Activated CD8-positive, alpha-beta memory T cell treated with anti-CD3 and anti-CD28 coated beads for 36 hours (primary cell): ENCODE data around the gene RPL26. TPM values are rescaled to one million over a fixed set of nuclear protein-coding genes. Genes with fewer than 3 reads are reported as not detected.

Source experiments
- CTCF ChIA-PET: fragments of 350-600 bp; sonication (Branson Sonifier 250); formaldehyde crosslinking; loops from one replicate; lab custom pipeline; 2021; ENCODE audit warnings: antibody characterized with exemption; lab: Charles Lee
- POLR2A ChIA-PET: fragments of 350-600 bp; sonication (Branson Sonifier 250); formaldehyde crosslinking; loops from one replicate; lab custom pipeline; 2021; ENCODE audit warnings: antibody characterized with exemption; lab: Charles Lee
- total RNA-seq, 2 experiments: library from RNA; stranded (reverse); gene quantifications; one replicate each; pipeline ENCODE4 v1.2.3, GENCODE V29; 2021

RPL26 gene
- total RNA-seq, result 1,000 to 10,000 TPM; 2,480 to 2,528 TPM

DNA sequence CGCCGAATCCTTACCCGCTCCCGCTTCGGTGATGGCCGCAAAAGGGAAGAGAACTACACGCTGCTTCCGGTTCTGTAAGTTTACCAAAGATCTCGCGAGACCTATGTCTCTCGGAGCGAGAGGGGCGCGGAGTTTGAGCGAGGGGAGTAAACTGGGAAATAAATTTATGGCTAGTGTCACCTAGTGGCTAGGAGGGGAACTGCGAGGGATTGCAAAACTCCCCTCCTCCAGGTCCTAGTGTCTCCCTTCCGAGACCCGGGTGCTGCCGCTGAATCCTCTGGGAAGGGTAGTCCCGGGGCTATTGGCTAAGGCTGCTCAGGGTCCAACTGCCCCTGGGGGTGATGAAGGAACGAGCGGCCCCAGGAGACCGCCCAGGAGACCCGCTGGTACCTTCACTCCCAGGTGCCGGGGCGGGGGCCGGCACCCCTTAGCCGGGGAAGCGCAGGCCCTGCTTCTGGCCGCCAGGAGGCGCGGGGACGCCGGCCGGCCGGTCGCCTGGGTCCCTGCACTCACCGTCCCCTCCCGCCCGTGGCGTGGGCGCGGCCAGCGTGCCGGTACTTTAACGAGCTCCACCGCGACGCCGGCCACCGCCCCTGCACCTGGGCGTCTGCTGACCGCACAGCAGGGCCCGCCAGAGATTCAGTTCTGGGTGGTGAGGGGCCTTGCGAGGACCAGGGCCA, at the start of gene RPL26:
Gene RPL26 (minus strand): TSS at position 51 of the 680 bp plus-strand sequence. CDS start 883 bp downstream, outside the sequence.
- CTCF ChIA-PET, result interaction anchor here (0.6 to 1.3 kb wide), 16 partner anchors 11 to 615 kb away, joined by 3 to 10 read pairs (median 3); partner anchors contain the start of genes CCDC42 and SLC25A35
- POLR2A ChIA-PET, result interaction anchor here (0.7 to 1.2 kb wide), 3 partner anchors 52 to 363 kb away, joined by 3 to 5 read pairs (median 3); partner anchors contain the start of gene NDEL1

DNA sequence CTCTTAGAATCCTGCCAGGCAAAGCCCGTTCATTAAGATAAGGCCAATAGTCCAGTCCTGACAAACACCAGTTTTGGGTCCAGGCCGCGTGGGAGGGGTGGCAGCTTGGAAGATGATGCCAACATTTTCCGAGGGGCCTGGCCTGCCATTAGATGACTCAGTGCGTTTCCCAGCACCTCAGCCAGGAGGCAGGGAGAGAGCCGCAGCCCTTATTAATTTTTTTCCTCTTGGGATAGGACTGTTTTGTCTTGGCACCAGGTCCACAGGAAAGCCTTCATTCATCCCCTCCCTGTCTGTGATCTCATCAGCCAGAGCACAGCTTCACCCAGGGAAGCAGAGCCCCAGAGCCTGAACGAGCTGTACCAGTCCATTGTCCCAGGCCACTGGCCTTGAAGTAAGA, 48.0 kb upstream of the RPL26 start:
- CTCF ChIA-PET, result no interaction called here
- POLR2A ChIA-PET, result interaction anchor here (0.6 kb wide), 1 partner anchor 184 kb away, joined by 4 read pairs; no protein-coding TSS in a partner anchor

DNA sequence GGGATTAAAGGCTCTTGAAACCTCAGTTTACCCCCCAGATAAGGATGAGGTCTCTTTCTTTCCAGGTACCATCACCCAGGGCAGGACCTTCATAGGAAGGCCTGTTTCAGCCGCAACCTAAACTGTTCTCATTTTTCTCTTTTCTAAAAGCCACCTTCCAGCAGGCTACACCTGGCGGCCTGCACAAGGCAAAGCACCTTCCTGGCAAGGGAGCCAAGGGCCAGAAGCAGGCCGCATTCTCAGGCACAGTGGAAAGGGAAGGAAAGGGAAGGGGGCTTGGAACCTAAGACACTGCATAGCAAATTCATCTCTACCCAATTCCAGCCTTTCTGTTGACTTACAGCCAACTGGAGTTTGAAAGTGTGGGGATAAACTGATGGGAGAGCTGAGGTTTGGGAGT, 43.8 kb upstream of the RPL26 start:
- ChIA-PET CTCF (no interaction called here), POLR2A (no interaction called here)

DNA sequence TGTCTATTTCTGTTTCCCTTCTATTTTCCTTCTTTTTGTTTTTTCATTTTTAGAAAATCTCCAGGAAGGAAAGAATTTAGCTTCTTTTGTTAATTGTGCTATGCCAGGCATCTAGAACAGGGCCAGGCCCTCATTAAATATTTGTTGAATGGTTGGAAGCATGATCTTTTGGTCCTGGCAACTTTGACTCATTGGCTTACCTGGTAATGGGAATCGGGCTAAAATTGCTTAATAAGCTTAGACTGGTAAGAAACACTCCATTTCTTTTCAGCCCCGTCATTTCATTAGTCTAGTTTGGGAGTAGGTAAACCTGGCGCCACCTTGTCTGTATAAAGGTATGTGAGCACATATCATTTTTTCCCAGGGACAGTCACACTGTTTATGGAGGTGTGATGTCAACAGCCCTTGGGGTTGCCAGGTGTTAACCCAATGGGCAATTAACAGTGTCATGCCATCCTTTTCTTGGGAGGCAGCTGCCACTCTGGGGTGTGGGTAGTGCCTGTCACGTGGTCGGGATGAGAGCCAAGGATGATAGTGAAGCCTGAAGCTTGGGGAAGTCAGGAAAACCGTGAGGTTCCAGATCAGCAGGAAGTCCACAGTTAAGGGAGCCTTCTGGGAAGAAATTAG, 43.2 kb upstream of the RPL26 start:
- POLR2A ChIA-PET, result no interaction called here
- CTCF ChIA-PET, result interaction anchor here (0.6 kb wide), 1 partner anchor 20 kb away, joined by 3 read pairs; no protein-coding TSS in a partner anchor

DNA sequence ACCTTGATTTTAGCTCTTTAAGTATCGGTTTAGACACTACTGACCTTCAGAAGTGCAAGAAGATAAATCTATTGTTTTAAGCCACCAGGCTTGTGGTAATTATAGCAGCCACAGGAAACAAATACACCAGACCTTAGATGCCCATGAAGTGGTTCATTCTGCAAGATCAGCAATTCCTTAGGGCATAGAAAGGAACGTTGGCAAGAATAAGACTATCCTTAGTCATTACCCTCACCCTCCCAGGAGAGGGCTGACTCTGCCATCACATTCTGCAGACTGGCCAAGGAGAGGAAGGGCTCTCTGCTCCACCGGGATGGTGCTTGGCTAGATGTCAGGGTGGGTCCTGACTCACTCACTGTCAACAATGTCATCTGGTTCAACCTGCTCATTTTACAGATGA, 38.6 kb upstream of the RPL26 start:
- ChIA-PET CTCF (interaction anchor here (1.0 kb wide), 1 partner anchor 11 kb away, joined by 4 read pairs; no protein-coding TSS in a partner anchor), POLR2A (no interaction called here)

DNA sequence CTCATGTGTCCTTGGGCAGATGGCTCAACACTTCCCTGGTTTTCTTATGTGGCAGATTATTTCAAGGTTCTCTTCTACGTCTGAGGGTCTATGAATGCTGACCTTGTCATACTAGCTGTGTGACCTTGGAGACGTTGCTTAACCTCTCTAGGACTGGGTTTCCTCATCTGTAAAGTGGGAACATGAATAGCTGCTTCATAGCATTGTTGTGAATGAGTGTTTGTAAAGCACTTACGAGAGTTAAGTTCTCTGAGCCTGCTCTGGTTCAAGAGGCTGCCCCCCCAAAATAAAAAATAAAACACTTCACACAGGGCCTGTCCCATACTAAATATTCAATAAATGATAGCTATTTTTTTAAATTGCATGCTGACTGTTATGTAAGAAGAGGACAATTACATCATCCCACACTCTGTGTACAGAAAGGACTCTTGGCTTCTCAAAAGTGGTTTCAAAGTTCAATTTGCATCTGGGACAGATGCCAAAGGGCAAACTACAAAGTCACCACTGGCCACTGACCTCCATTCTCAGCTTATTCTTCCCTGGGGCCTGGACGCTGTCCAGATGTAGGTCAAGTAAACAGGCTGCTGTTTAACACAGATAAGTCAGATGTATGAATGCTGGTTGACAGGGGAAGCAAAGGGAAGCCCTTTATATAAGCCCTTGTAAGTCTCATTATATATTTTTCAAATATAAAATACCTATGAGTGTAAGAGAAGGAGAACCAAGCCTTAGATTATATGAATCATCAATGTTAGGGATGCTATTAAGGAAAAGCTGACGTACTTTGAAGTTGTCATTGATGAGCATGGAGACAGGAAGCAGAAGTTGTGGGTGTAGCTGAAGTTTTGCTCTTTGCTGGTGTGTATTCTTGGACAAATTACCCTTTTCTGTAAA, 37.3 kb upstream of the RPL26 start:
- ChIA-PET POLR2A (no interaction called here), CTCF (interaction anchor here (1.0 kb wide), 1 partner anchor 10 kb away, joined by 4 read pairs; no protein-coding TSS in a partner anchor)

DNA sequence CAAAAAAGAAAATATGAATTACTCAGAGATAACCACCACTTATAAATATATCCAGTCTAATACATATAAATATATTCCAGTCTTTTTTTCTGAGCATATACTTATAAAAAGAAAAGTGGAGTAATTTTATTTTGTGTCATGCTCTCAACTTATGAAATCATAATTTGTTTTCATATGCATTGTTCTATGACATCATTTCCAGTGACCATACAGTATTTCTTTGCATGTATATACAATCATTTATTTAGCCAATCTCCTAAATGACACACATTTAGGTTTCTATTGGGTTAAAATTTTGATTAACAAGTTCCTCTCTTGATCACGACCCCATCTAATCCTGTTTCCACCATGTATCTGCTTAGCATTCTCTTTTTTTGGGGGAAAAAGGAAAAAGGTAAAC, 36.3 kb upstream of the RPL26 start:
- ChIA-PET POLR2A (no interaction called here), CTCF (no interaction called here)

DNA sequence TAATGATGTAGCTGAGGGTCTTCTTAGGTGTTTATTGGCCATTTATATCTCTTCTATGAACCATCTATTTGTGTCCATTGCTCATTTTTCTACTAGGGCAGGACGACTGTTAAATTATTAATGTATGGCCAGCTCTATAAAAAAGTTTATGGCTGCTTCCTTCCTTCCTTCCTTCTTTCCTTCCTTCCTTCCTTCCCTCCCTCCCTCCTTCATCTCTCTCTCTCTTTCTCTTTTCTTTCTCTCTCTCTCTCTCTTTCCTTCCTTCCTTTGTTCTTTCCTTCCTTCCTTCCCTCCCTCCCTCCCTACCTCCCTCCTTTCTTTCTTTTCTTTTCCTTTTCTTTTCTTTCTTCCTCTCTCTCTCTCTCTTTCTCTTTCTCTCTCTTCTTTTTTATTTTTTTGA, 35.5 kb upstream of the RPL26 start:
- ChIA-PET POLR2A (no interaction called here), CTCF (no interaction called here)

DNA sequence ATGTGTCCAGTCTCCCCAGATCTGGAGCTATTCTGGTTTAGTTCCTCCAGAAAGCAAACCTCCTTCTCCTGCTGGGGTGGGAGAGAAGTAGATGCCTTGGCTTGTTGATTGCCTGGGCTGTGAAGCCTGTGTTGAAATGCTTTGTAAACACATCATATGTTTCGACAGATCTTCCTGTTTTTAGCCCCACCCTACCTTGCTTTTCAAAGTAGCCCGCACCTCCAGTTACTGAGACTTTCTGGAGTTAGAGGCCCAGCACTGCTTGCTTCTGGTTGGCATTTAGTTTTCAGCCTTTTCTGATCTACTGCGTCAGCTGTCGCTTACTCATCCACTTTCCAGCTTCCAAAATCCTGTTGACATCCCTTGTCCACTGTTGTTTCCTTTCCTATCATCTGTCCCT, 34.8 kb upstream of the RPL26 start:
- CTCF ChIA-PET, result no interaction called here

DNA sequence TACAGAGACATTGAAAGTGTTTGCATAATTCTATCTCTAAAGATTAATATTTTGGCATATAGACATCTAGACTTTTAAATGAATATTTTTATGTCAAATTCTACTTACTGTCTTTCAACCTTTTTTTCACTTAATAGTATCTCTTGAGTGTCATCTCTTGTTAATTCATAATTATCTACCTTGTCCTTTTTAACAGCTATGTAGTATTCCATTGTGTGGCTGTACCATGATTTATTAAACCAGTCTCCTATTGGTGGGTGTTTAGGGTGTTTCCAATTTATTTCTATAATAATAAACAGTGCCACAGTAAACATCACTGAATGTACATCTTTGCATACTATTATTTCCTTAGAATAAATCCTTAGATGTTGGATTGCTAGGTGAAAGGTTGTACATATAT, 30.9 kb upstream of the RPL26 start:
- ChIA-PET CTCF (interaction anchor here (1.0 kb wide), 1 partner anchor 20 kb away, joined by 3 read pairs; no protein-coding TSS in a partner anchor), POLR2A (no interaction called here)

More for the DNA sequence above, 34.8 kb upstream of the RPL26 start:
- POLR2A ChIA-PET, result no interaction called here

DNA sequence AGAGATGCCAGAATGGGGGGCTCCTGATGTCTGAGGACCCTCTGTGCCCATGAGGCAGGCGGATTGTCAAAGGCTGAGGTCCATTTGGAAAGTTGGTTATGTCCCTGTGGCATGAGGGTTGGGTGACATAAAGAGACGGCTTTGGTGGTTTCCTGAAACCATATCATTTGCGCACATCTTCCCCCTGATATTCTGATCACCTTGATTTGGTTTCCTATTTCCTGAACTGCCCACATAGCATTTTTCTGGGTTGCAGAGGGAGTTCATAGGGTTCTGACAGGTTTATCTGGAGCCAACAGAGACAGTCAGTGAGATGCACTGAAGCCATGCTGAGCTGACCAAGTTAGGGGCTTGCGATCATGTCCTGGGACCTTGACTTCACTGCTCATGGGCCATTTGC, 30.3 kb upstream of the RPL26 start:
- POLR2A ChIA-PET, result no interaction called here
- CTCF ChIA-PET, result interaction anchor here (1.0 kb wide), 1 partner anchor 19 kb away, joined by 3 read pairs; no protein-coding TSS in a partner anchor

DNA sequence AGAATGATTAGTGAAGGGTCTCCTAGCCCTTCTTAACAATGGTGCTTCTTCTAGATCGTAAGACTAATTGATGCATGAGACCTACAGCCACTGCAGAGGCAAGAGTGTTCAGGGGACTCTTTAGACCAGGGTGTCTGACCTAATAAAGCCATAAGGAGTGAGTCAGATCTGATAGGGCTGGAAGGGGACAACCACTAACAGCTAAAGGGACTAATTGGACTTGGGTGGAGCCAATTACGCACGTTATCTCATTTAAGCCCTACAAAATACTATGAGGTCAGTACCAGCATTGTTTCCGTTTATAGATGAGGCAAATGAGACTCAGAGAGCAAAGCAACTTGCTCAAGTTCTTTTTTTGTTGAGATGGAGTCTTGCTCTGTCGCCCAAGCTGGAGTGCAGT, 29.1 kb upstream of the RPL26 start:
- ChIA-PET POLR2A (no interaction called here), CTCF (interaction anchor here (3.3 kb wide), 1 partner anchor 334 kb away, joined by 20 read pairs; no protein-coding TSS in a partner anchor)

DNA sequence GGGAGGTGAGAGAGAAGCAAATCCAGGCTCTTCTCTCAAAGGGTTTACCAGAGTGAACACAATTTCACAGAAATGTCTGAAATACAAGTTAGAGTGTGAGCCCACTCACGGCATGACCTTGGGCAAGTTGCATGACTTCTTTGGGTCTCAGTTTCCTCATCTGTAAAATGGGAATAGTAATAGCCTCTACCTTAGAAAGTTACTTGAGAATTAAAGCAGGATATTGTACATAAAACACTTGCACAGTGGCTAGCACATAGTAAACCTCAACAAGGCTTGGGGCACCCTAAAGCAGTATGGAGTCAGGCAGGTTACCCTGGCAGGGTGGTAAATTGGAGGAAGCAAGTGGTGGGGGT, 27.9 kb upstream of the RPL26 start:
- ChIA-PET POLR2A (no interaction called here), CTCF (interaction anchor here (1.2 to 3.3 kb wide), 8 partner anchors 10 to 587 kb away, joined by 3 to 20 read pairs (median 4); no protein-coding TSS in a partner anchor)

DNA sequence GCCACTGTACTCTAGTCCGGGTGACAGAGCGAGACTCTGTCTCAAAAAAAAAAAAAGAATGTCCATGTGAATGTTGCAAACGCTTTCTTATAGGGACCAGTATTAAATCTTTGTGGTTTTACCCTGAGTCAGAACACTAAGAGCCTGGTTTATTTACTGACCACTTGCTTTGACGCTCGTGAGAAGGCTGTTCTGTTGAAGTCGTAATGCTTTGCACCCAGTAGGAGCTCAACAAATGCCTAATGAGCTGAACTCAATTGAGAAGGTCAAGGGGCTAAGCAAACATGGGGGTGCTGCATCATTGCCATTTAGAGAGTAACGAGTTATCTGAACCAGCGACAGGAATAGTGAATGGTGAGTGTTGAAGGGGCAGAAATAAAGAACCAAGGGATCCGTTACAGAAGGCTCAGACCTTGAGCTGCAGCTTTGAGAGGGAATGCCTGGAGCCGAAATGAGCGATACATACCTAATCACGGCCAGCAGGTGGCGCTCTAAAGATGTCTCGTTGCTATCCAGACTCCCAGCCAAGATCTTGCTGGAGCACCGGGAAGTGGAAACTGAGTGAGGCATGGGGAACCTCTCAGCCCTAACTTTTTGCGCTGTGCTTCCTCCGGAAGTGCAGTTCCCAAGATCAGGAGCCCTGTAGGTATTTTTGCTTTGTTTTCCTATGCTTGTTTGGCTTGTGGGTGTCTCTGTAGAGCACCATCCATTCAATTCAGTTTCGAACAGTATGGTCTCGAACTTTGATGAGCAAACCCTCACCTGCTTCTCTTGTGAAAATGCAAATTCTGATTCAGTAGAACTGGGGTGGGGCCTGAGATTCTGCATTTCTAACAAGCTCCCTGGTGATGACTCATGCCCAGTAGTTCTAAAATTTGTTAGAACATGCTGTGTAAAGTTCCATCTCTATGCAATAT, 27.2 kb upstream of the RPL26 start:
- CTCF ChIA-PET, result interaction anchor here (0.7 to 3.3 kb wide), 14 partner anchors 11 to 588 kb away, joined by 3 to 20 read pairs (median 3); no protein-coding TSS in a partner anchor
- POLR2A ChIA-PET, result no interaction called here

DNA sequence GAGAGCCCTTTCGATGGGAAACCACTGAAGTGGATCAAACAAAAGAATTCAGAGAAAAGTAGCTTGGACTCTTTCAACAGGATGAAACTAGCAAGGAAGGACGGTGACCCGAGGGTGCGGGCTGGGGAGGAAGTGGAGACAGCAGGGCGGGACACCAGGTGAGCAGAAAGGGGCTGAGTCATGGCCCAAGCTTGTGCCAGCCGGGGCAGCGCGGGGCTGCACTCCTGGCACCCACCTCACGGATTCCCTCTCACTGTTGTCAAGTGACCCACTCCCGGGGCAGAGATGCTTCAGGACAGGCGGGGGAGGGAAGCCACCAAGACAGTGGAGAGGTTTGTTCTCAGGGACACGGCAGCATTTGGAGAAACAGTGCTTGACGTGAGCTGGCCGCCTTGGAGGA, 25.4 kb upstream of the RPL26 start:
- CTCF ChIA-PET, result interaction anchor here (1.0 kb wide), 1 partner anchor 590 kb away, joined by 3 read pairs; no protein-coding TSS in a partner anchor

DNA sequence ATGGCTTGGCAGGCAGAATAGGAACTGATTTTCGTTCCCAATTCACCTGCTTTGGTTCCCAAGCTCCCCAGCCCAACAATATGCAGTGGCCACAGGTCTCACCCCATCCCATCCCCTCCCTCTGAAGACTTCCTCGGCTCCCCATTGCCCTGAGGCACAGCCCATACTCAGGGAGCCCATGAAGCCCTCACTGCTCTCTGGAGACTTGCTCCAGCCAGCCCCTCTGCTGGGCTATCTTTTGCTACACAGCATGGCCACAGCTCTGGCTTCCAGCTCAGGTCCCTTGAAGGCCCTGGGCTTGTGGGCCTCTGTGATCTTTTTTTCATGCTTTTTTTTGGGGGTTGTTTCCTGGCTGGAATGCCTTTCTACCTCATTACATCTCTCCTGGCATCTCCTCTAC, 23.2 kb upstream of the RPL26 start:
- POLR2A ChIA-PET, result no interaction called here
- CTCF ChIA-PET, result interaction anchor here (0.7 kb wide), 1 partner anchor 20 kb away, joined by 3 read pairs; no protein-coding TSS in a partner anchor

More for the DNA sequence above, 25.4 kb upstream of the RPL26 start:
- POLR2A ChIA-PET, result no interaction called here

DNA sequence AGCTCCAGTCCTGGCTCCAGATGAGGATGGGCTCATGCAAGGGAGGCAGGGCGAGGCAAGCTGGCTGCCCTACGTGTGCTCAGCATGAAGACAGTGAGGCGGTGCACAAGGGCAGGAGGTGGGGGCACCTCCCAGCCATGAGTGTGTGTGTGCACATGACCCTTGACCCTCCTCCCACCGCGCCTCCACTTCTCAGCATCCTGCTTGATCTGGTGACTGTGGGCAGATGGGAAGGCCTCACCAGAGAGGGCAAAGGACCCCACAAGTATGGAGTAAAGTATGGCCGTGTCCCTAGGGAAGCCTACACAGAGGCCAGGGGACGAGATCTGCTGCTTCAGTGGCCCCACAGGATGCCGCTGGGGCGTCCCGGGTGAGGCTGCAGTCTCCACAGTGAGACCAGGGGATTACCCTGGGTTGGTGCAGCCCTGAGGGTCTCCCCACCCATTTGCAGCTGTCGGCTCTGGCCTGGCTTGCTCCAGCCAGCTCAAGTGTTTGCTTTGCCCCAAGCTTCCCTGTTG, 22.6 kb upstream of the RPL26 start:
- CTCF ChIA-PET, result no interaction called here
- POLR2A ChIA-PET, result no interaction called here
